ENCODE results near the gene OR2S2.

OR2S2 gene

GRCh38 chr9:35909274-35909673 lies 48.7 kb downstream of the OR2S2 start, which contains the start of gene SPAAR:
Gene SPAAR, plus strand, starts transcription at chr9:35909490. Its CDS starts 974 bp downstream, at chr9:35910464.
- DNase-seq (ENCODE audit: low spot score): no peak

GRCh38 chr9:35908504-35909125 lies 49.3 kb downstream of the OR2S2 start:
- DNase-seq (ENCODE audit: low spot score): no peak

GRCh38 chr9:35907711-35908503 lies 50.0 kb downstream of the OR2S2 start:
- DNase-seq (ENCODE audit: low spot score): no peak
